ENCODE data around the gene RAB22A.
"Not testable (repeated sequence)": the region's sequence is repeated elsewhere in the genome, so short reads cannot be mapped to it uniquely, and the experiment has no call there.

The RAB22A gene

DNA sequence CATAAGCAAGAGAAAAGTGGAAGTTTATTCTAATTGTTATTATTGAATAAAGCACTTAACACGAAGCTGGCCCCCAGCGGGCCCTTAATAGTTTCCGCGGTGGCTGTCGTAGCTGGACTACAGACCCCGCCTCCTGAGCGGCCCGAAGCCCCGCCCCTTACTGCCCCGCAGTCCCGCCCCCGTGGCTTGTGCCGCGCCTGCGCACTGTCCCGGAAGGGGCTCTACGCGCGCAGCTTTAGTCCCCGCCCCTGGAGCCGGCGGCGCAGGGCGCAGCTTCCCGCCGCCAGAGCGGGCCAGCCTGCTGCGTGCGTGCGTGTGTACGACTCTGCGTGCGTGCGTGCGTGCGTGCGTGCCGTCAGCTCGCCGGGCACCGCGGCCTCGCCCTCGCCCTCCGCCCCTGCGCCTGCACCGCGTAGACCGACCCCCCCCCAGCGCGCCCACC, 79.4 kb downstream of the RAB22A start, which contains the start of gene VAPB:
Gene VAPB (plus strand): TSS at position 348 of the 442 bp plus-strand sequence. CDS start 231 bp downstream, outside the sequence.
- peak; percentile 95 for DNase-seq (ENCODE audit: low read depth)

DNA sequence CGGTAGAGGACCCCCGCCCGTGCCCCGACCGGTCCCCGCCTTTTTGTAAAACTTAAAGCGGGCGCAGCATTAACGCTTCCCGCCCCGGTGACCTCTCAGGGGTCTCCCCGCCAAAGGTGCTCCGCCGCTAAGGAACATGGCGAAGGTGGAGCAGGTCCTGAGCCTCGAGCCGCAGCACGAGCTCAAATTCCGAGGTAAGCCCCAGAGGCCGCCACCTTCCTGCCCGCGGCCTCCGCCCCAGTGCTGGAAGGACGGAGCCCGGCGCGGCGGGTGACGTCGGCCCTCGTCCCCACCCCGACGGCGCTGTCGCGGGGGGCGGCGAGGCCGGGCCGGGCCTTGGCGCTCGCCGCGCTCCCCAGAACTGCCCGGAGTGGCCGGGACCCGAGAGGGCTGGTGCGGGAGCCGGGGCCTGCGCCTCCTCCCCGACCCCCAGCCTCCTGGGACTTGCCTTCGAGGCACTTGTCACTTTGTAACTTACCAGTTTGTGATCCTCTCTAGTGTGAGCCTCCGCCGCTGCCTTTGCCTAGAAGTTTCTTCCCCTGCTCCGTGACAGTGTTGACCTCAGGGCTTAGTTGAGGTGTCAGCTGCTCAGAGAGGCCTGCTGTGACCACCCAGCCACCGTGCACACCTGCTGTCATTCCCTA, 79.9 kb downstream of the RAB22A start:
- no peak for DNase-seq (ENCODE audit: low read depth)

DNA sequence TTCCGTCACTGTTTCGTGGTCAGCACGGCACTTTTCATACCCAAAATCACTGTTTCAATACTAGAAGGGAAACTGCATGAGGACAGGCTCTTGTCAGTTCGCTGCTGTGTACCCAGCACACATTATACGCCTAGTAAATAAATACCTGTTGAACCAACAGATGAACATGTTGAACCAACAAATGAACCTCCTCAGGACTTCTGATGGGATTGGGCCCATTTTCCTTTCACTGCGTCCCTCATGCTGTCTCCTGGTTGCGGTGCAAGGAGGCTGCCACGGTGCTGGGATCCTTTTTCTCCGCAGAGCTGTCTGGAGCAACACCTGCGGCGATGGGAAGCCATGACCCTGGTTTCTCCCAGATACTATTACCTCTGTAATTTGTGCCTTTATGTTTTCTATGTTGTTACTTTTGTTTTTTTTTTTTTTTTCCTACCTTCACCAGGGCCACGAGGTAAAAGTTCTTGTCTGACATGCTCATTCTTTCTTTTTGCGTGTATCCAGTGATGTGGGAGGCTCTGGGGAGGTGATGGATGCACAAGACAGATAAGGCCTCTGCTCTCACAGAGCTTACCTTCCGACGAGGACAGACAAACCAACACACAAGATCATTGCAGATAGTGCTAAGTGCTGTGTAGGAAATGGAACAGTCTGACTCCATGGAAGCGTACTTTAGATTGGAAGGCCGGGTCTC, 80.6 kb downstream of the RAB22A start:
- no peak for DNase-seq (ENCODE audit: low read depth)

DNA sequence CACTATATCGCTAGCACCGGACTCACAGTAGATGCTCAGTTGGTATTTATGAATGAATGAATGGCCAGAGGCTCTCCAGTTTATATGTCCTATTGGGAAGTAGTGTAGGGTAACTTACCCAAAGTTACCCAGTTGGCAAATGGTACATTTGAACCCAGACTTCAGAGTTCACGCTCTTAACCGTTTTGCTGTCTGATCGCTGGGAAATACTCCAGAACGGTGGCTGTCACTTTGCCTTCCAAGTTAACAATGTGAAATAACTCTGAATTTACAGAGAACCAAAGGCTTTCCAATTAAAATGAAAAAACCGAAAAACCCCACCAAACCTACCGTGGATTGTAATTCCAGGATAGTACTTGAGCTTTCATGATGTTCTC, 81.1 kb downstream of the RAB22A start:
- no peak for DNase-seq (ENCODE audit: low read depth)

DNA sequence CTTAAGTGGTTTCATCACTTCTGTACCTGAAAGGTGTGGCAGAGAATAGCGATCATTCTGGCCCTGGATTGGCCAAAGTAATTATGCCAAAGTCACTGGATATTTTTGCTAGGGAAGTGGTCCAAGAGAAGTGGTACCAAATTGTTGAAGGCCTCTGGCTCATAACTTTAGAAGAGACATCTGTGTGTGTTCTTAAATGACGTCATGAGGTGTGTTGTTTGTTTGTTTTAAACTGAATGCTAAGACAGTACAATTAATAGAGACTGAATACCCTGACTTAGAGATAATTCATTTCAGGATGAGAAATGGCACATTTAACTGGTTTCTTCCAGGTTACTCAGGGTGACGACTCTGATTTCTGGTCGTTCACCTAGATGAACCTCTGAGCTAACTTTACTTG, 82.8 kb downstream of the RAB22A start:
- no peak for DNase-seq (ENCODE audit: low read depth)

DNA sequence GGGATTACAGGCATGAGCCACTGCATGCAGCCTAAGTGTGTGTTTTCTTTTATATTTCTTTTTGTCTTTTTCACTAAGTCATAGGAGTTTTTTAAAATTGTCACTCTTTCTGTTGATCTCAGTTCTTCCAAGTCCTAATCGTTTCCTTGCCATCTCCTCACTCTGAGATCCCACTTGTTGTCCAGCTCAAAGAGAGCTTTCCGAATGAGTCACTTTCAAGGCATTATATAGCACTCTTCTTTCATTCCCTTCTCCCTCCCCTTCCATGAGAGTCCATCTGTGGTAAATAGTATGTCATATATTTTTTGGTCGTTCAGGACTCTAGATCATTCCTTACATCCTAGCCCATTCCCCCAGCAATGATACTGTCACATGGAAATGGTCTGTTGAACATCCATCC, 83.8 kb downstream of the RAB22A start:
- DNase-seq (ENCODE audit: low read depth) = no peak

DNA sequence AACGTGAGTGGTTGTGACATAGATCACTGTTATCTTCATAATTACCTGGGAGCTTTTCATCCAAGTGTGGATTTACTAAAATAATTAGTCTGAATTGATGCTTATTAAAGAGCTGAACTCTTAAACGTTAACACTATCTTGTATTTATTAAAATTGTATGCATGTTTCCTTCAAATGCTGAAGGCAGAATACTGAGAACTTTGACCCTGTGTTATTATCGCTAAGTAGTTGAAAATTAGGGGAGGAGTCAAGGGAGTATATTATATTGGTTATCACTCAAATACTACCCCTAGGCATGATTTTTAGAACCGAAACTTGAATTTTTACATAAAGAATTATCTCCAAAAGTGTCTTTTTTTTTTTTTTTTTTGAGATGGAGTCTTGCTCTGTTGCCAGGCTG, 85.3 kb downstream of the RAB22A start:
- no peak for DNase-seq (ENCODE audit: low read depth)

DNA sequence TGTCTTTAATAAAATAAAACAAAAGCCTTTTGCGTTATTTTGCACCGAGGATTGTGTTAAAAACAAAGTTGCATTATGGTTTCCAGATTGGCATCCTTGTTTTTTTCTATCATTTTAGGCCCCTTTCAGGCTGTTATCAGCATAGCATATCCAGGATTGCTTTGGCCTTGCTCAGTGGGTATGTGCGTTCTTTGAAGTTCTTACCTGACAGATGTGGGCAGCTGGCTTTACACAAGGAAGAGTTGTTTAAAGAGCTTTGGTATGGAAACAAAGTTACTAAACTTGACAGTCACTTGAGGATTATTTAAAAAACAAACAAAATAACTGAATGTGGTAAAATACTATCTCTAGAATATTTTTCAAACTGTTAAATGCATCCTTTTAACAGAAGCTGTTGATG, 86.1 kb downstream of the RAB22A start:
- DNase-seq (ENCODE audit: low read depth) = no peak

DNA sequence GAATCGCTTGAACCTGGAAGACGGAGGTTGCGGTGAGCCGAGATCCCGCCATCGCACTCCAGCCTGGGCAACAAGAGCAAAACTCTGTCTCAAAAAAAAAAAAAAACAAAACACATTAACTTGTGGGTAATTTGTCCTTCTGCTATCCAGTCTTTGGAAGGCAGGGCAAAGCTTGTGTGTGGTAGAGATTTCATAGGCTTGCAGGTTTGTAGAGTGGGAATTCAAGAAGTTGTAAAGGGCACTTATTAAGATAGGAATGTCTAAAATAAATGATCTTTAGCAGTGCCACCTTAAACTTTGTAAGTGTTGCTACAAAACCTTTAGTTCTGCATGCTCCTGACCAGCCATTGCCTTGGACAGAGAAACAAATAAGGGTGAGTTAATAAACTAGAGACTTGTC, 87.9 kb downstream of the RAB22A start:
- DNase-seq (ENCODE audit: low read depth) = no peak

DNA sequence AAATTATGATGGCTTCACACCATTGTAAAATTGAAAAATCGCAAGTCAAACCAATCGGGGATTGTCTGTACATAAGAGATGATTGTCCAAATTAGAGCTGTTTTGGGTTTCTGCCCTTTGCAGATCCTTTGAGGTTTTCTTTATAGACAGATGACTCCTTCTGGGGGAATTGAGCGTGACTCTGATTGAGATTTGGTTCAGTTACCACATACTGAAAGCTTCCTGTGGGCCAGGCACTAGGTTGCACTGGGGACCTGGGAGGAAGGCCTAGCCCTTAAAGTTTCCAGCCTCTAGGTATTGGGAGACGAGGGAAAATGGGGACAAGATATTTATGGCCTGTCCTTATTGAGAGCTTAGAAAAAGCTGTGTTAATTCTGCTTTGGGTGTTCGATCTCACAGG, 88.7 kb downstream of the RAB22A start:
- no peak for DNase-seq (ENCODE audit: low read depth)

DNA sequence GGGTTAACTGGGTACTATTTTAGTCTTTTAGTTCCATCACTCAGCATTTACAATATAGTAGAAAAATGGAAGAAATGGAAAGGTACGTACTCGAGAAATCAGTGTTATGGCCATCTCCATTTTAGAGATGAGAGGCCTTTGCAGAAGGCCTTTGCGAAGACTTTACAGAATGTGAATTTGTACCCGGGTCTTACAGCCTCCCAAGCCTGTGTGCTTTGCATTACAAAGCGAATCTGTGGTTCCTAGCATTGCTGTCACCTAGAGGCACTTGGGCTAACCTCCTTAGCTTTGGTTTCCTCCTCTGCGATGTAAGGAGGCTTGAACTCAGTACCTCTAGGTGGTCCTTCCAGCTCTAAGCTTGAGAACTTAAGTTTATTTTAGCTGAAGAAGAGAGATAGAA, 90.4 kb downstream of the RAB22A start:
- DNase-seq (ENCODE audit: low read depth) = no peak

DNA sequence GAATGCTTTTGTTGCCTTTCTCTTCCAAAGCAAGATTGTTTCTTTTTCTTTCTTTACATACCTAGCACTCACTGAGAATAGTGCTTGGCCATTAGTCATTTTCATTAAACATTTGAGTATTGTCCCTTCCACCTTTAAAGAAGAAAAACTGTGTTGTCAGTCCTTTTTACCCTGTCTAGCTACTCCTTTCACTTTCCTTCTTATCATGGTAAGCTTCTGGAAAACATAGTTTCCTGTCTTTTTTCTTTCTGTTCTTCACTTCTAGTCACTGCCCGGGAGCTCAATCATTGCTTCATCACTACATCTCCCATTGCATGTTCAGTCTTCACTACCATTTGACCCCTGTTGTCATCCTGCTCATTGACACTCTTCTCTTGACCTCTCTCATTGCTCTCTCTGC, 91.6 kb downstream of the RAB22A start:
- no peak for DNase-seq (ENCODE audit: low read depth)

DNA sequence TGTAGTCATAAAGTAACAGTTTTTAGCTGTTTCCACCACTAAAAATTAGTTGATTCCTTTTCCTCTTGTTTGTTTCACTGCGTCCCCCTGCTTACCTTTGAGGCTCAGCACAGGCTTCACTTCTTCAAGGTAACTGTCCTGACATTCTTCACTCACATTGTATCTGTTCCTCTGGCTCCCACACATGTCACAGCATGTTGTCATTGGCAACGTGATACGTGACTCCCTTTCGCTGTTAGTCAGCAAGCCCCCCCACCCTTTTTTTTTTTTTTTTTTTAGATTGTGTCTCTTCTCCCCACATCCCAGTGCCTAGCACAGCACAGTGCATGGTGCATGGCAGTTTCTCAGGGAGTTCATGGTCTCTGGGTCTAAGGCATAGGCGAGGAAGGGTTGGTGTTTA, 92.8 kb downstream of the RAB22A start:
- DNase-seq (ENCODE audit: low read depth) = no peak

DNA sequence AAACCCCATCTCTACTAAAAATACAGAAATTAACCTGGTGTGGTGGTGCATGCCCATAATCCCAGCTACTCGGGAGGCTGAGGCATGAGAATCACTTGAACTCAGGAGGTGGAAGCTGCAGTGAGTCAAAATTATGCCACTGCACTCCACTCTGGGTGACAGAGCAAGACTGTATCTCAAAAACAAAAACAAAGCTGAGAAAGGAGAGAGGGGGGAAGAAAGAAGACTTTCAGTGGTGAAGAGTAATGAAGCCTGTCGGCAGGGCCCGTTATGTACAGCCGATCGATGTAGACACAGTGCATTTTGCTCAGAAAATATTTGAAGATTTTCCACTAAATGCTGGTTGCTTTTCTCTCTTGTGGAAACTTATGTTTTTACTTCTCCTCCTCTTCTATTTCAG, 93.3 kb downstream of the RAB22A start:
- no peak for DNase-seq (ENCODE audit: low read depth)

DNA sequence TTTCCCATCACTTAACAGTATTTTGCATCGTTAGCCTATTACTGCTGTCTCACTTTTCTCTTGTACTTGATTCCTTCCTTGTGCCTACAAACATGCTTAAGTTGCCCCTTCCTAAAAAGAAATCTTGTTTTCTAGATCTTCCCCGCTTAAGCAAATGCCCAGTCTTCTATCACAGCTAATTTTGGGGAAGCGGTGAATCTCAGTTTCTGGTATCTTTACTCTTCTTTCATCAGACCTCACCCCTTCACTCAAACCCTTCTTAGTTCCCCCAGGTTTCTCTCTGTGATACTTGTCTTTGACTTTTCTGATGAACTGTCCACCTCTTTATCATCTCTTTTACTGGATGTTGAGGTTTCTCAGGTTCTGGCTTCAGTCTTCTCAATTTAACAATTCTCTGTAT, 93.8 kb downstream of the RAB22A start:
- DNase-seq (ENCODE audit: low read depth) = no peak

DNA sequence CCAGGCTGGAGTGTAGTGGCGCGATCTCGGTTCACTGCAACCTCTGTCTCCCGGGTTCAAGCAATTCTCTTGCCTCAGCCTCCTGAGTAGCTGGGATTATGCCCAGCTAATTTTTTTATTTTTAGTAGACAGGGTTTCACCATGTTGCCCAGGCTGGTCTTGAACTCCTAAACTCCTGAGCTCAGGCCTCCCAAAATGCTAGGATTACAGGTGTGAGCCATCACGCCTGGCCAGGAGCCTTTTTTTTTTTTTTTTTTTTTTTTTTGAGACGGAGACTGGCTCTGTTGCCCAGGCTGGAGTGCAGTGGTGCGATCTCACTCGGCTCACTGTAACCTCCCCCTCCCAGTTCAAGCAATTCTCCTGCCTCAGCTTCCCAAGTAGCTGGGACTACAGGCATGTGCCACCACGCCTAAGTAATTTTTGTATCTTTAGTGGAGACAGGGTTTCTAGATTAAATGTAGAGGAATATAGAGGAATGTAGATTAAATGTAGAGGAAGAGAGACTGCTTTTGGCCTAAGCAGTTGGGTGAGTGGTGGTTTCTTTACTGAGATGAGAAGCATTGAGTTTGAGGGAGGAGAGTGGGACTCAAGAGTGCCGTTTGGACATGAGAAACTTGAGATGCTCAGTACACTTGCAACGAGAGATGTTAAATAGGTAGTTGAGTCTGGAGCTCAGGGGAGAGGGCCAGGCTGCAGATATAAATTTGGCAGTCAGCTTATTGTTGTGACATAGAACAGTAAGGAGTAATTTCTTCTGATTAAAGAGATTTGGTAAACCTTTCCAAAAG, 96.2 kb downstream of the RAB22A start:
- no peak for DNase-seq (ENCODE audit: low read depth)

DNA sequence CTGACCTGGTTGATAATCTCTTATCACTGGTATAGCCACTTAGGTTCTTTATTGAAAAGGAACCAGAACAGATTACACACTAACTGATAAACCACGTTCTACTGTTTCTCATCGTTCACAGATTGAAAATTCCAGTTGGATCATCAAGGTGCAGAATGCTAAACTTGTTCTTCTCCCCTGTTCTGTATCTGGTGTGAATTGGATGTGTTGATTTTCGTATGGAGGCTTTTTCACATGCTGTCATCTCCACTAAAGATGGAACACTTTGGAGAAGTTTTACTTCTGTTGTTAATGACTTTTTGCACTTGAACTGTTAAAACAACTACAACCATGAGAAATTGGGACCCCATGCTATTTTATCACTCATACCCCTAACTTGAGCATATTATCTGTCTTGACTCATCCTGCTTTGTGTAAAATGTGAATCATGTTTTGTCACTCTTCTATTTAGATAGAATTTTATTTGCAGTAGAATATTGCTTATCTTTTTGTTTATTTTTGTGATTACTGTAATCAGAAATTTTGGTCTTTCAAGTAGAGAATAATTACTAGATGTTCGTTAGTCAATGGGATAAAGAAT, 97.0 kb downstream of the RAB22A start:
- no peak for DNase-seq (ENCODE audit: low read depth)

DNA sequence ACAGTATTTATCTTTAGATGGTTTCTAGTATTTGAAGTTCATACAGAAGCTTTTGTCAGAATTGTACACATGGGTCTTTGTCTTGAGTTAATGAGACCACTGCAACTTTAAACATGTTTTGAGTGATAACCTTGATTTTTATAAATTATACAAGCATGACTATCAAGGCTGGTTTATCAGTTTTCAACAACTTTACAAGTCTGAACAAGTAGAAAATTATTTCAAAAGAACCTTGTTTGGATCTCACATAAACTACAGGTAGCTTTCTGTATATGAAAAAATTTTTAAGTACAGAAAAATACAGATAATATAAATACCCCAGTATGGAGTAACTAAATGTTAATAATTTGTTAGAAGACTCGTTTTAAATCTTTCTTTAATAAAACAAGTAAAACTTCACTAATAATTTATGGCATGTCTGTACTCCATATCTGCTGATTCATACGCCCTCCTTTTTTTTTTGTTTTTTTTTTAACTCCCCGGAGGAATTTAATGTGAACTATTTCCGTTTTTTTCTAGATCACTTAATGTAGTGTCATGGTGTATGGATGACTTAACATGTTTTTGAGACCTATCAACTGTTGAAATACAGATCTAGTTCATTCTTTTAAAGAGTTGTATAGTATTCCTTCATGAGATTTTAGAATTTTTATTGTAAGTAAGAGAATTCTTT, 97.8 kb downstream of the RAB22A start:
- no peak for DNase-seq (ENCODE audit: low read depth)

DNA sequence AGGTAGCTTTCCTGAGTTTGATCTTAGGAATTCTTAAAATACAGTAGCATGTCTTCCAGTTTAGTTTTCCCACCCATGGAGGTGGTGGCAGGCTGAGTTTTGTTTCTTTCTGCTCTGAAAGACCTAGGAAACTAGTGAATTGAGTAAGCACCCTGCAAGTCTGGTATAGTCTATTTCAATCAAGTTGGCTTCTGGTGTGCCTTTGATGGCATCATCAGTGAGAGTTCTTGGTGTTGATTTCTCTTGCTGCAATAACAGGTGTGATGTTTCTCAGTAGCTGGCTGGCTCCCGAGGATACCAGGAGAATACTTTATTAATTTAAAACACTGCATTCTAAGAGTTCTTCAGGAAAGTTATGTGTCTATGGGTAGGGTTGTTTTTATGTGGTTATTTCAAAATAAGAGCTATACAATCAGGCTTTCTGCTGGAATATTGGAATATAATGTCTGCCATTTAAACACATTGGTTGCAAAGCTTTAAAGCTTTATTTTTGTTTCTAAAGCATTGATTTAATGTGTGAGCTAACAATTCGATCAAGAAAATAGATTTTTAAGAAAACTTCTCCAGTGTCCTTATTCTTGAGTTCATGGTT, 98.5 kb downstream of the RAB22A start:
- no peak for DNase-seq (ENCODE audit: low read depth)

DNA sequence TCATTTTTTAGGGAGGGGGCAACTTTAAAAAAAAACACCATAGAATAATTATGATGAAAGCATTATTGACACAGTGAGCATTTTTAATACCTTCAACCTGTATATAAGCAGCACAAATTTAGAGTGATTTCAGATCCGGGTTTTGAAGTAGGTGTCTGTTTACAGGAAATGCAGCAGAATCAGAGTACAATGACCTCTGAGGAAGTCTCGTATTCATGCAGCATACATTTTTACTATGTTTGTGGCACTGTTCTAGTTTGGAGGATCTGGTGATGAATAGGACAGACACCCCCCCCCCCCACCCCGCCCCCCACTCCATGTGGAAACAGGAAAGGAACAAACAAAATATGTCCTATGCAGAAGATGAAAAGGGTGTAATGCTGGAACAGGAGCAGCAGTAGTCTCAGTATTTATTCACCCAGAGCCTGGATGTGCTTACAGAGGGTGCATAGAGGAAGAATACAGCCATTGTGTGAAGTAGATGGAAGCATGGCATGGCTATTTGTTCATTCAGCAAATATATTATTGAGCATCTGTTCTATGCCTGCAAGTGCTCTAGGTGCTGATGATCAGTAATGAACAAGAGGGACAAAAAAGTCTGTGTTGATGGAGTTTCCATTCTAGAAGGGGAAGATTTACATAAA, 99.2 kb downstream of the RAB22A start:
- DNase-seq (ENCODE audit: low read depth) = no peak

DNA sequence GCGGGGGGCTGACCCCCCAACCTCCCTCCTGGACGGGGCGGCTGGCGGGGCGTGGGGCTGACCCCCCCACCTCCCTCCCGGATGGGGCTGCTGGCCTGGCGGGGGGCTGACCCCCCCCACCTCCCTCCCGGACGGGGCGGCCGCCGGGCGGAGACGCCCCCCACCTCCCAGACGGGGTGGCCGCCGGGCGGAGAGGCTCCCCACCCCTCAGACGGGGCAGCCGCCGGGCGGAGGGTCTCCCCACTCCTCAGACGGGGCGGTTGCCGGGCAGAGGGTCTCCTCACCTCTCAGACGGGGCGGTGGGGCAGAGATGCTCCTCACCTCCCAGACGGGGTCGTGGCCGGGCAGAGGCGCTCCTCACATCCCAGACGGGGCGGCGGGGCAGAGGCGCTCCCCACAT, 104.7 kb downstream of the RAB22A start:
- DNase-seq (ENCODE audit: low read depth) = not testable (repeated sequence)
